Measurements from ENCODE around the gene TIMM10B.

The TIMM10B gene

GRCh38 chr11:6472934-6473333 lies 8.4 kb upstream of the TIMM10B start:
- no peak for DNase-seq (ENCODE audit: low read depth in 2 of 2)

DNA sequence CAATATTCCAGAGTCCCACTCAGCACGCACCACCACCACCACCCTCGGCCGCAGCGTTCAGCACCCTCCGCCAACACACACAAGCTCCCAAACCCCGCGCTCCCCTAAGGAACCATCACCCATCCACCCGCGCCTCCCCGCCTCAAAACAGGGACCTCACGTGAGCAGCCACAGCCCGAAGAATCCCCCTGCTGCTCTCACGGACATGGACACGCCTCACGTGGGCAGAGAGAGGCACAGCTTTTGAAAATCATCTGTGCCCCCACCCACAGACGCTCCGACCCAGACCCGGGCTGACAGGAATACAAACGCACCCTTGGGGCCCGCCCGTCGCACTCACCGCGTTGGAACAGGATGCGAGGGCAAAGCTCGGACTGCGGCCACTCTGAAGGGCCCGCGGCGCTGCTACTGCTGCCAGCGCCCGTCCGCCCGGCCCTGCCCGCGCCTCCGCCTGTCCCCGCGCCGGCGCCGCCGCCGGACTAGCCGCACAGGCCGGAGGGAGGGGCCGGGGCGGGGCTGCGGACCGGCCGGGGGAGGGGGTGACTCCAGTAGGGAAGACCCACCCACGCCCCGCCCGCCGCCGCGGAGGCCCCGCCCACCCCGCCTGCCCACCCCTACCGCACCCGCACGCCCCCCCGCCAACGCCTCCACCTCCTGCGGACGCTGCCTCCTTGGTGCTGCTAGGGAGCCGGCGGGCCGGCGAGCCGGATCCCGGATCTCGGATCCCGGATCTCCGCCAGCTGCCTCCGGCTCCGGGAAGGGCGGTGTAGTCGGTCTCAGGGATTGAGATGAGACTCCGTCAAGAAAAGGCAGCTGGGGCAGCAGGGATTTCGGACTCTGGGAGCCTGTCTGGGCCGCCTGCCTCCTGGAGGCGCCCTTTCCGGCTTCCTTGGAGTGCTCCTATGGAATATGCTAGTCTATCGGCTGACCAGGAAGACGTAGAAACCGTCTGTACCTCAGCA lies 7.6 kb upstream of the TIMM10B start, which contains the start of gene TRIM3:
Gene TRIM3 (minus strand): TSS at position 491 of the 962 bp plus-strand sequence. CDS start 8,246 bp downstream, outside the sequence.
- peak; percentile 62 to 71 for DNase-seq (ENCODE audit: low read depth in 2 of 2)

DNA sequence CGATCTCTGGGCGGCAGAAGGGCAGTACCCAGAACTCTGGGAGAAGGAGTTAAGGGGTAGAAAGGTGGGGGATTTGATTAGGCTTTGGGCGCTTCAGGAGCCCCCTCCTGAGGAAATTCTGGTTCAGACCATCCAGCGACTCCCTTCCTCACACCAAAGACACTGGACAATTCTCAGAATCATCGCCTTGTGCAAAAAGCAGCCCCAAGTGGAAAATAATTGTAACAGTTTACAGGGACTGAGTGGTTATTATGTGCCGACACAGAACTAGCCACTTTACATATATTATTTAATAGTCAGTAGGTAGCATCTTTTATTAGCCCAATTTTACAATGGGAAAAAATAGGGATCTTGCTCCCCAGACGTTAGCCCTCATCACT lies 6.9 kb upstream of the TIMM10B start:
- DNase-seq (ENCODE audit: low read depth in 2 of 2): no peak

- no peak for DNase-seq (ENCODE audit: low read depth in 2 of 2)
These were observed 6.3 kb upstream of the TIMM10B start for GRCh38 chr11:6474806-6475500.

- no peak for DNase-seq (ENCODE audit: low read depth in 2 of 2)
These were observed 5.4 kb upstream of the TIMM10B start for GRCh38 chr11:6475936-6476335.

DNA sequence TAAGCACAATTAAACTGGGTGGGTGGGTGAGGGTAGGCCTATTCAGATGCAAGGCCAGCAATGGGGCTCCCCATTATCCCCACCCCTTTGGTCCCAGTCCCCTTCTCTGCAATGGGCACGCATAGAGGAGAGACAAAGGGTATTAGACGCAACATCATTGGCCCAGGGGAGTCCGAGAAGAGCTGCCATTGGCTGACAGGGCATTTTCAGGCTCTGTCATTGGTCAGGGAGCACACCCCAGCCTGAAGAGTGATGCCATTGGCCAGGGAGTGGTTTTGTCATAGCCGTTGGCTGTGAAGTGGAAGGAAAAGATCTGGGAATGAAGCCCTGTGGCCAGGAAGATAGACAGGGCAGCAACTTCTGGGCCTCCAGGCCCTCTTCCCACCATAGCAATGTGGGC lies 4.7 kb upstream of the TIMM10B start:
- DNase-seq (ENCODE audit: low read depth in 2 of 2): no peak

GRCh38 chr11:6480299-6480914 lies 894 bp upstream of the TIMM10B start:
- DNase-seq (ENCODE audit: low read depth in 2 of 2): no peak

GRCh38 chr11:6481924-6482275 lies 599 bp downstream of the TIMM10B start:
- no peak for DNase-seq (ENCODE audit: low read depth in 2 of 2)

DNA sequence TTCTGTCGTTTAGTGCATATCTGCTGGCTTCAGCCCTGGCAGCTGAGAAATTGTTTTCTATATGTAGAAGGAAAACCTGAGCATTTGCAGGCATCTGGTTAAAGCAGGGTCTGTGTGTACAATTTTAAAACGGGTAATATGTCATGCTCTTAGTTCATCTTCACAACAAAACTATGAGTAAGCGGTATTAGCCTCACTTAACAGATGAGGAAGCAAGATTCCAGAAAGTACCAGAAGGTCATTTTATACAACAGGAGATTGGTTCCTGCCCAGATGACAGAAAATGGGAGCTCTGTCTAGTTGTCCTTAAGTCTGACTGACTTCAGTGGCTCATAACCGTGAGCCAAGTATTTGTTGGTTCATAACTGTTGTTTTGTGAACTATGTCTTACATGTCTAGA lies 1.1 kb downstream of the TIMM10B start:
- DNase-seq (ENCODE audit: low read depth in 2 of 2): no peak

DNA sequence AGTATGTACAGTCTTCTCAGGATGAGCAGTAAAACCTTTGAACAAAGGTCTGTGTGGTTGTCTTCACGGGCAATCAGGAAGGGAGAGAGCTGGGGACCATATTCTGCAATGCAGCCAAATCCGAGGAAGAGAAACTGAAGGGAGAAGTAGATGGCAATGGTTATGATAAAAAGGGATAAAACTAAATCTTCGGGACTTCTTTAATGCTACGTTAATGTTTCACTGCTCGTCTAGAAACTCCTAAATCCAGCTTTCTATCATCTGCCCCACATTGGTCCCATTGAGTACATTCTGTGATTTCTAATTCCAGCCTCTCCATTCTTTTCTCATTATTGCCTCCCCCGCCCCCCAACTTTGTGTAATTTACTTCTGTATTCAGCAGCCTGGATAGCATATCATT lies 1.7 kb downstream of the TIMM10B start:
- DNase-seq (ENCODE audit: low read depth in 2 of 2): no peak

DNA sequence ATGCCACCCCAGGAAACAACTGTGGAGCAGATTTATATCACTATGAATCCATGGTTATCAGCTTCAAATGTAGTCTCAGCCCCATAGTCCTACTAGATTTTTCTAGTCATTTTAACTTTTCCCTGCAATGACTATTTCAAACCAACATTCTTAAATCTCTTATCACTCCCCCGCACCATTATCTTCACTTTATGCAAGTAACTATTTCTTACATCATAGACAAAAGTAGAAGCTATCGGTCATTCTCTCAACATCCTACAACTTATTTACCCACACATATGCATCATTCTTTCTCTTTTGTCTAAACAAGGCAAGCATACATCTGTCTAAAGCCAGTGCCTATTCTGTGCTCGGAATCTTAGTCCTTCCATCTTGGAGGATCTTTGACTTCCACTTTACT lies 4.4 kb downstream of the TIMM10B start:
- DNase-seq (ENCODE audit: low read depth in 2 of 2): no peak

DNA sequence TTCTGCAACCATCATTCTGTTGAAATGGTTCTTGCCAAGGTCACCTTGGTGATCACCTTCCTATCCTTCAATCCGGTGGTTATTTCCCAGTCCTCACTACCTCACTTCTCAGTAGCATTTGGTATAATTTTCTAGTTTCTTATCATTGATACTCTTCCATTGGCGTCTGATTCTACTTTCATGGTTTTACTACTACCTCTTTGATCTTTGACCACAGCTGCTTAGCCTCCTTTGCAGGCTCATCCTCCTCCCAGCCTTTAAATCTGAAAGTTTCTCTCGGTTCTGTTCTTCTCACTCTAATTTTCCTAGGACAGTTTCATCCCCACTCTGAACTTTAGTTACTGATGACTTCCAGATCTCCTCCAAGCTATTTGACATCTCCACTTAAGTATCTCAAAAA lies 5.0 kb downstream of the TIMM10B start:
- no peak for DNase-seq (ENCODE audit: low read depth in 2 of 2)

- DNase-seq (ENCODE audit: low read depth in 2 of 2): no peak
These were observed 5.6 kb downstream of the TIMM10B start for GRCh38 chr11:6486938-6487337.

DNA sequence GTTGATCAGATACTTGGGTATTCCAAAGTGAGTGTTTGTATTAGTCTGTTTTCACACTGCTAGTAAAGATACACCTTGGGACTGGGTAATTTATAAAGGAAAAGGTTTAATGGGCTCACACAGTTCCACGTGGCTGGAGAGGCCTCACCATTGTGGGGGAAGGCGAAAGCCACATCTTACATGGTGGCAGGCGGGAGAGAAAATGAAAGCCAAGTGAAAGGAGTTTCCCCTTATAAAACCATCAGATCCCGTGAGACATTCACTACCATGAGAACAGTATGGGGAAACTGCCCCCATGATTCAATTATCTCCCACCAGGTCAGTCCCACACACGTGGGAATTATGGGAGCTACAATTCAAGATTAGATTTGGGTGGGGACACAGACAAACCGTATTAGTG lies 7.0 kb downstream of the TIMM10B start:
- DNase-seq (ENCODE audit: low read depth in 2 of 2): no peak

- no peak for DNase-seq (ENCODE audit: low read depth in 2 of 2)
These were observed 7.5 kb downstream of the TIMM10B start for GRCh38 chr11:6488821-6489220.

GRCh38 chr11:6489306-6489705 lies 8.0 kb downstream of the TIMM10B start:
- no peak for DNase-seq (ENCODE audit: low read depth in 2 of 2)

GRCh38 chr11:6497069-6497839 lies 16.0 kb downstream of the TIMM10B start, which contains the start of gene DNHD1:
Gene DNHD1 (plus strand): TSS chr11:6497280. CDS start chr11:6498216, 936 bp downstream.
- no peak for DNase-seq (ENCODE audit: low read depth in 2 of 2)

DNA sequence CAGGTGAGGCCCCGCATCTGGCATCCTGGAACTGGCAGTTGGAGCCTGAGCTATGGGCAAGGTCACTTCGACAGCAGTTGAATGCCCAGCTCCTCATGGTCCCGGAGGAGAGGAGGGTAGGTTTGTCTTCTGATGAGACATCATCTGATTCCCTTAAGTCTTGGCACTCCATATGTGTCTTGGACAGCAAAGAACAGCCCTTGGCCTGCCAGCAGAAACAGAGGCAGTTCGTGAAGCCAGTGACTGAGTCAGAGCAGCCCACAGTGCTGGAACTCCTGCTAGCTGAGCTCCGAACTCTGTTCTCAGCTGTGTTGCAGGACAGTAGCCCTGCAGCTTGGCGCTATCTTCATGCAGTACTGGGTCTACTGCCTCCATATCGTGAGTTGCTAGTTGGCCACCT lies 16.8 kb downstream of the TIMM10B start:
- DNase-seq (ENCODE audit: low read depth in 2 of 2): no peak

DNA sequence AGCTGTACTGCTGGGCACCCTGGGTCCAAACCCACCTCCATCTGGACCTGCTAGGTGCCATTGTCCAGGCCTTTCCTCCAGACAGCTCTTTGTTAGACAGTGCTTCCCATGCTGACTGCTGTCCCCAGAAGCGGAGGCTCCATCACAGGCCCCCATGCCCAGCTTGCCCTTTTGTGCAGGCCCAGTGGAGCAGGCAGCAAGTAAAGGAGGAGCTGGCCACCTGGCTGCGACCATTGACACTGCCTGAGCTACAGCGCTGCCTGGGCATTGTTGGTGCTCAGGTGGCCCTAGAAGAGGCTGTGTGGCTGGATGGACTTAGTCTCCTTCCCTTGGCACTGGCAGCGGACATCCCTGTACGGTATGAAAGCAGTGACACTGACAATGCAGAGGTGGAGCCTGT lies 17.2 kb downstream of the TIMM10B start:
- DNase-seq (ENCODE audit: low read depth in 2 of 2): no peak

DNA sequence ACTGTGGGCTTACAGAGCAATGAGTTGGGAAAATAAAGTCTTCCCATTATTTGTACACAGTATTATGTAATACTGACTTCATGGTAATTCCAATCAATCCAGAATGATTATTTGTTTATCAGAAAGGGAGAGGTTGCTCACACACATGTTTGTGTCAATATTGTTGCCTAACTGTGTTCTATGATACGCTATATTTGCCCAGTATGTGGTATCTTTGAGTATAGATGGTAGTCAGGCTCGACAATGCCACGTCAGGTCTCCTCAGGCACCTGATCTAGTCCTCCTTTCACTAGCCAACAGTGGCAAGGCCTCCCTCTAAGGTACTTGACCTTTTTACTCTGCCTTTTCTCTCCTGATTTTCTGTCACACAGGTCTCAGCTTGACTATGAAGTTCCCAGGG lies 21.1 kb downstream of the TIMM10B start:
- no peak for DNase-seq (ENCODE audit: low read depth in 2 of 2)

- DNase-seq (ENCODE audit: low read depth in 2 of 2): no peak
These were observed 22.9 kb downstream of the TIMM10B start for GRCh38 chr11:6504166-6504565.

Data from stimulated activated CD4-positive, alpha-beta T cell treated with anti-CD3 and anti-CD28 coated beads, Interleukin-1b, Interleukin-23, amount 100 ng/mL, for 4 hours (primary cell).